ENCODE data around the gene HOXB13.

The HOXB13 gene

GRCh38 chr17:48754500-48755261 is 26.1 kb upstream of the HOXB13 start:
- DNase-seq (ENCODE audit: extremely low read depth, low read depth): no peak
- TF ChIP-seq CTCF (IDR thresholded peaks at IDR 0.05; ENCODE audit: low read depth, low read length, missing control alignments): no peak
- H3K4me3 ChIP-seq (replicated peaks; ENCODE audit: low read depth, low read length): no peak overlapping the region

- no peak for DNase-seq (ENCODE audit: extremely low read depth, low read depth)
- no peak for TF ChIP-seq CTCF (IDR thresholded peaks at IDR 0.05; ENCODE audit: low read depth, low read length, missing control alignments)
- no peak overlapping the region for H3K4me3 ChIP-seq (replicated peaks; ENCODE audit: low read depth, low read length)
These were observed 25.4 kb upstream of the HOXB13 start for GRCh38 chr17:48753794-48754499.

- TF ChIP-seq CTCF (IDR thresholded peaks at IDR 0.05; ENCODE audit: low read depth, low read length, missing control alignments): no peak
- no peak for DNase-seq (ENCODE audit: extremely low read depth, low read depth)
- H3K4me3 ChIP-seq (replicated peaks; ENCODE audit: low read depth, low read length): no peak overlapping the region
These were observed 24.1 kb upstream of the HOXB13 start for GRCh38 chr17:48752399-48753288.

GRCh38 chr17:48751733-48752398 is 23.3 kb upstream of the HOXB13 start:
- DNase-seq (ENCODE audit: extremely low read depth, low read depth): no peak
- TF ChIP-seq CTCF (IDR thresholded peaks at IDR 0.05; ENCODE audit: low read depth, low read length, missing control alignments): no peak

GRCh38 chr17:48751172-48751571 is 22.6 kb upstream of the HOXB13 start:
- DNase-seq (ENCODE audit: extremely low read depth, low read depth): no peak
- no peak for TF ChIP-seq CTCF (IDR thresholded peaks at IDR 0.05; ENCODE audit: low read depth, low read length, missing control alignments)
- H3K4me3 ChIP-seq (replicated peaks; ENCODE audit: low read depth, low read length): no peak overlapping the region

More at GRCh38 chr17:48751733-48752398, 23.3 kb upstream of the HOXB13 start:
- no peak overlapping the region for H3K4me3 ChIP-seq (replicated peaks; ENCODE audit: low read depth, low read length)

Measured in HFF-Myc (cell line).